ENCODE measurements around the gene SPTBN2.

SPTBN2 gene

DNA sequence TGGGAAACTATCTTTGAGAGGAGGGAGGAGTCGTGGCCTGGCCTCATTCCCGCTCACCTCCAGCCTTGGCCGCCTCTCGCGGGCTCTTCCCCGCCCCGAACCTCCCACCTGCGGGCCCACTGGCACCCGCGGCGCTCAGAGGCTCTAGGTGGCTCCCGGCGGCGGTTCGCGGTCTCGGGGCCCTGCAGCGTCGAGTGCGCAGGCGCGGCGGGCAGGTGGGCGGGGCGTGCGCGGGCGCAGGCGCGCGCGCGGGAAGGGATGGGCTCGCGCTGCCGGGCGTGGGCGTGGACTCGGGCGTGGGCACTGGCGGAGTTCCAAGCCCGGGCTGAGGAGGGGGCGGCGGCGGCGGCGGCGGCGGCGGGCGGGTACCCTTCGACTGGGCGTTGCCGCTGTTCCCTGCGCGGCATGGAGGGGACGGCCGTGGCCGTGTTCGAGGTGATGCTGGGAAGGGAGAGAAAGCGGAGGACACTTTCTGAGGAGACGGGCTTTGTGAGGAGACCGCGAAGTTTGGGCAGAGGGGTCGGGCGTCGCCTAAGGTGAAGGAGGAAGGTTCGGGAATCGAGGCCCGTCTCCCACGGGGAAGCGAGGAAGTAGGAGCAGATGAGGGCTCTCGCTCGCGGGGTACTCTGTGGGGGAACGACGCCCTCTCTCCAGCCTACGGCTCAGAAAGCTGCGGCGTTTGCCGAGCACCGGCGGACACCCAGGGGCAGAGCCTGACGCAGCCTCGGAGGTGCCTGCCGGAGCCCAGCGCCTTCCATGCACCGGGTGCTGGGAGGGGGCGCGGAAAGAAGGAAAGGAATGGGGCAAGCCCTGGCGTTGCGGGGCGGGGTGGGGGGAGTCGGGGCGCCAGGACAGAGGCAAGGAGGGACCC, 15.7 kb upstream of the SPTBN2 start:
- peak overlapping the region; percentile 60 for H3K27ac ChIP-seq (replicated peaks)
- peak overlapping the region; percentile 73 for H3K4me3 ChIP-seq (replicated peaks; ENCODE audit: insufficient read depth, low read length)
- TF ChIP-seq POLR2AphosphoS5 (IDR thresholded peaks at IDR 0.05; ENCODE audit: low read depth) = peak; percentile 29; the same call in 1 of the 2 replicates
- TF ChIP-seq SPI1 (IDR thresholded peaks at IDR 0.05; ENCODE audit: borderline replicate concordance, low read depth) = no peak
- TF ChIP-seq CTCF (IDR thresholded peaks at IDR 0.05; ENCODE audit: insufficient read depth, low read length) = no peak
- no peak for TF ChIP-seq REST (IDR thresholded peaks at IDR 0.05; ENCODE audit: insufficient replicate concordance, low read depth)
- DNase-seq (ENCODE audit: low read depth in 1 of 2, low spot score in 1 of 2) = peak; percentile 46 to 69
- H3K27me3 ChIP-seq (ENCODE audit: insufficient read depth, poor library complexity, severe bottlenecking) = peaks cover 4% of the 10 kb centered on the region

GRCh38 chr11:66743271-66743968, 14.4 kb upstream of the SPTBN2 start:
- Histone ChIP-seq H3K27ac (replicated peaks) (no peak overlapping the region), H3K27me3 (ENCODE audit: insufficient read depth, poor library complexity, severe bottlenecking) (peaks cover 4% of the 10 kb centered on the region), H3K4me3 (replicated peaks; ENCODE audit: insufficient read depth, low read length) (no peak overlapping the region)
- no peak for DNase-seq (ENCODE audit: low read depth in 1 of 2, low spot score in 1 of 2)
- TF ChIP-seq SPI1 (IDR thresholded peaks at IDR 0.05; ENCODE audit: borderline replicate concordance, low read depth) (no peak), GABPA (IDR thresholded peaks at IDR 0.05; ENCODE audit: low read depth) (no peak), CTCF (IDR thresholded peaks at IDR 0.05; ENCODE audit: insufficient read depth, low read length) (no peak), REST (IDR thresholded peaks at IDR 0.05; ENCODE audit: insufficient replicate concordance, low read depth) (no peak), POLR2AphosphoS5 (IDR thresholded peaks at IDR 0.05; ENCODE audit: low read depth) (no peak)

DNA sequence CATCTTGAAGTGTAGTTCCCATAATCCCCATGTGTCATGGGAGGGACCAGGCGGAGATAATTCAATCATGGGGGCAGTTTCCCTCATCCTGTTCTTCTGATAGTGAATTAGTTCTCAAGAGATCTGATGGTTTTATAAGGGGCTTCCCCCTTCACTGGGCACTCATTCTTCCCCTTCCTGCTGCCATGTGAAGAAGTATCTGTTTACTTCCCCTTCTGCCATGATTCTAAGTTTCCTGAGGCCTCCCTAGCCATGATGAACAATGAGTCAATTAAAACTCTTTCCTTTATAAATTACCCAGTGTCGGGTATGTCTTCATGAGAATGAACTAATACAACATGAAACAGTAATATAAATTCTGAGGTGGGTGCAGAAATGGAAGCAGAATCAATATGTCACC, 12.1 kb upstream of the SPTBN2 start:
- TF ChIP-seq REST (IDR thresholded peaks at IDR 0.05; ENCODE audit: insufficient replicate concordance, low read depth) (no peak), SPI1 (IDR thresholded peaks at IDR 0.05; ENCODE audit: borderline replicate concordance, low read depth) (no peak), POLR2AphosphoS5 (IDR thresholded peaks at IDR 0.05; ENCODE audit: low read depth) (no peak), GABPA (IDR thresholded peaks at IDR 0.05; ENCODE audit: low read depth) (no peak), CTCF (IDR thresholded peaks at IDR 0.05; ENCODE audit: insufficient read depth, low read length) (no peak)
- Histone ChIP-seq H3K27ac (replicated peaks) (no peak overlapping the region), H3K27me3 (ENCODE audit: insufficient read depth, poor library complexity, severe bottlenecking) (no peaks in the 10 kb centered on the region), H3K4me3 (replicated peaks; ENCODE audit: insufficient read depth, low read length) (no peak overlapping the region)
- peak in 1 of 2 experiments; percentile 7 for DNase-seq (ENCODE audit: low read depth in 1 of 2, low spot score in 1 of 2)

Data from HL-60 (cell line).